Spinal cord (tissue), 10 donors: ENCODE results near the gene CAMK1D. TPM values are rescaled to one million over a fixed set of nuclear protein-coding genes. Genes with fewer than 3 reads are reported as not detected.

ENCODE experiments used
- DNase-seq, 6 donors: peaks; one replicate each; pipeline versions ENCODE4 v3.0.0 to v3.0.0-alpha.2; 2013 to 2015; ENCODE audit warnings: low spot score in 6 of 6, low read depth in 4 of 6
- H3K27ac ChIP-seq: one replicate; pipeline ENCODE4 v1.5.1; 2013; ENCODE audit warnings: low read depth, low read length, control low read depth
- H3K27me3 ChIP-seq: one replicate; pipeline ENCODE4 v1.6.1; 2013; ENCODE audit warnings: low read length; ENCODE audit not compliant: control insufficient read depth, insufficient read depth
- H3K36me3 ChIP-seq: one replicate; pipeline ENCODE4 v1.6.1; 2013; ENCODE audit warnings: low read length; ENCODE audit not compliant: control insufficient read depth, insufficient read depth
- H3K4me1 ChIP-seq: one replicate; pipeline ENCODE4 v1.6.1; 2013; ENCODE audit warnings: low read length; ENCODE audit not compliant: control insufficient read depth, insufficient read depth
- H3K4me3 ChIP-seq: one replicate; pipeline ENCODE4 v1.5.1; 2013; ENCODE audit warnings: low read depth, low read length, control low read depth
- H3K9me3 ChIP-seq: one replicate; pipeline ENCODE4 v1.6.1; 2013; ENCODE audit warnings: low read length; ENCODE audit not compliant: control insufficient read depth, insufficient read depth
- WGBS: methylation state at CpG from one replicate; pipeline ENCODE4 v1.1.5; 2013; ENCODE audit warnings: missing lambda C conversion rate; ENCODE audit not compliant: insufficient coverage; 5-methylcytosine and 5-hydroxymethylcytosine counted together
- polyA plus RNA-seq, 2 donors: library from polyadenylated mRNA; unstranded; fragments of 120-200 nt; gene quantifications; one replicate each; pipeline ENCODE4 v1.2.1, GENCODE V29; 2013; ENCODE audit not compliant: insufficient read length in 2 of 2
- total RNA-seq, 2 donors: library from RNA; depleted of rRNA in 1 of 2; stranded (reverse); fragments of 120-200 nt in 1 of 2; fragments of >200 nt in 1 of 2; gene quantifications; one replicate each; pipeline versions ENCODE4 v1.2.3 to v1.2.4, GENCODE V29; 2013 to 2014
- donor health status: healthy.

CAMK1D gene
- total and polyA plus RNA-seq, 4 donors, result 25.2 to 39.0 (median 33.9) TPM

- H3K27me3 ChIP-seq, result no peaks in the 10 kb centered on the region
- 95% methylated on average over 4 of the region's 13 CpGs for WGBS
Observed at GRCh38 chr10:12393831-12394230, 44.5 kb downstream of the CAMK1D start.

GRCh38 chr10:12394241-12395033, 45.1 kb downstream of the CAMK1D start:
- Histone ChIP-seq H3K36me3 (no peaks in the 10 kb centered on the region), H3K4me1 (peaks cover 12% of the 10 kb centered on the region), H3K4me3 (no peak overlapping the region), H3K27me3 (no peaks in the 10 kb centered on the region), H3K27ac (no peak overlapping the region), H3K9me3 (peaks cover 2% of the 10 kb centered on the region)
- 98% methylated on average over 3 of the region's 8 CpGs for WGBS
- no peak for DNase-seq

More at GRCh38 chr10:12393831-12394230, 44.5 kb downstream of the CAMK1D start:
- H3K4me3 ChIP-seq, result no peak overlapping the region
- peaks cover 17% of the 10 kb centered on the region for H3K4me1 ChIP-seq
- H3K27ac ChIP-seq, result no peak overlapping the region
- H3K36me3 ChIP-seq, result no peaks in the 10 kb centered on the region
- peaks cover 2% of the 10 kb centered on the region for H3K9me3 ChIP-seq
- DNase-seq, result no peak

GRCh38 chr10:12396093-12396492, 46.7 kb downstream of the CAMK1D start:
- Histone ChIP-seq H3K9me3 (peaks cover 2% of the 10 kb centered on the region), H3K4me3 (no peak overlapping the region), H3K27me3 (no peaks in the 10 kb centered on the region), H3K36me3 (no peaks in the 10 kb centered on the region), H3K27ac (peak overlapping the region; percentile 15), H3K4me1 (peaks cover 7% of the 10 kb centered on the region)
- 92% methylated on average over 9 of the region's 9 CpGs for WGBS
- no peak for DNase-seq

GRCh38 chr10:12396567-12396966, 47.2 kb downstream of the CAMK1D start:
- Histone ChIP-seq H3K27me3 (no peaks in the 10 kb centered on the region), H3K4me3 (no peak overlapping the region), H3K36me3 (no peaks in the 10 kb centered on the region), H3K27ac (peak overlapping the region; percentile 52), H3K4me1 (peaks cover 7% of the 10 kb centered on the region), H3K9me3 (peaks cover 2% of the 10 kb centered on the region)
- peak in 1 of 6 donors; percentile 33 for DNase-seq
- WGBS, result 40% methylated on average over 4 of the region's 6 CpGs

GRCh38 chr10:12397147-12397896, 48.0 kb downstream of the CAMK1D start:
- peak overlapping the region; percentile 52 for H3K27ac ChIP-seq
- WGBS, result 93% methylated on average over 8 of the region's 10 CpGs

GRCh38 chr10:12397941-12398340, 48.6 kb downstream of the CAMK1D start:
- DNase-seq, result no peak
- Histone ChIP-seq H3K9me3 (peaks cover 2% of the 10 kb centered on the region), H3K27me3 (no peaks in the 10 kb centered on the region), H3K36me3 (no peaks in the 10 kb centered on the region), H3K4me3 (no peak overlapping the region), H3K4me1 (peaks cover 7% of the 10 kb centered on the region), H3K27ac (no peak overlapping the region)
- no CpG with 5 or more reads among the region's 2 CpGs for WGBS

More at GRCh38 chr10:12397147-12397896, 48.0 kb downstream of the CAMK1D start:
- no peaks in the 10 kb centered on the region for H3K36me3 ChIP-seq
- DNase-seq, result no peak
- H3K4me3 ChIP-seq, result no peak overlapping the region
- peaks cover 7% of the 10 kb centered on the region for H3K4me1 ChIP-seq
- no peaks in the 10 kb centered on the region for H3K27me3 ChIP-seq
- H3K9me3 ChIP-seq, result peaks cover 2% of the 10 kb centered on the region

GRCh38 chr10:12400266-12400931, 51.1 kb downstream of the CAMK1D start:
- WGBS, result 72% methylated on average over 5 of the region's 11 CpGs
- H3K27ac ChIP-seq, result peak overlapping the region; percentile 81
- H3K27me3 ChIP-seq, result no peaks in the 10 kb centered on the region
- H3K9me3 ChIP-seq, result no peaks in the 10 kb centered on the region
- no peak overlapping the region for H3K4me3 ChIP-seq
- peak in 2 of 6 donors; percentile 40 to 52 for DNase-seq
- H3K4me1 ChIP-seq, result peaks cover 12% of the 10 kb centered on the region
- no peaks in the 10 kb centered on the region for H3K36me3 ChIP-seq

GRCh38 chr10:12401466-12401865, 52.1 kb downstream of the CAMK1D start:
- DNase-seq, result no peak
- peaks cover 8% of the 10 kb centered on the region for H3K4me1 ChIP-seq
- no peaks in the 10 kb centered on the region for H3K36me3 ChIP-seq
- H3K27me3 ChIP-seq, result no peaks in the 10 kb centered on the region
- WGBS, result 100% methylated on average over 1 of the region's 2 CpGs
- no peak overlapping the region for H3K27ac ChIP-seq
- H3K4me3 ChIP-seq, result no peak overlapping the region
- no peaks in the 10 kb centered on the region for H3K9me3 ChIP-seq

GRCh38 chr10:12403119-12403518, 53.8 kb downstream of the CAMK1D start:
- 78% methylated on average over 6 of the region's 9 CpGs for WGBS
- Histone ChIP-seq H3K9me3 (no peaks in the 10 kb centered on the region), H3K36me3 (no peaks in the 10 kb centered on the region), H3K4me3 (no peak overlapping the region), H3K27ac (no peak overlapping the region), H3K4me1 (peaks cover 5% of the 10 kb centered on the region), H3K27me3 (no peaks in the 10 kb centered on the region)
- DNase-seq, result no peak
